A673 (cell line): Measurements from ENCODE around the gene EXOC6. TPM values are rescaled to one million over a fixed set of nuclear protein-coding genes. Genes with fewer than 3 reads are reported as not detected.
"Not testable (repeated sequence)": the region's sequence is repeated elsewhere in the genome, so short reads cannot be mapped to it uniquely, and the experiment has no call there.

ENCODE experiments used
- BruUV-seq: library from RNA; stranded (reverse); fragments of 400-500 nt; replicated peaks from 2 replicates; lab custom pipeline; 2021; lab: Mats Ljungman, UMichigan
- CTCF ChIA-PET: fragments of 300-600 bp; sonication (Branson Sonifier 250); formaldehyde crosslinking; loops from one replicate; lab custom pipeline; 2022; ENCODE audit warnings: antibody characterized with exemption; lab: Charles Lee
- POLR2A ChIA-PET: fragments of 300-600 bp; sonication (Branson Sonifier 250); formaldehyde crosslinking; loops from one replicate; lab custom pipeline; 2022; ENCODE audit warnings: antibody characterized with exemption; ENCODE audit not compliant: low non-redundant PET; lab: Charles Lee
- DNase-seq: peaks from one replicate; pipeline ENCODE4 v3.0.0-alpha.2; 2015; ENCODE audit warnings: low spot score
- H3K27ac ChIP-seq: fragments of 200-600 bp; sonication (generic); 2 replicates; pipeline ENCODE4 v1.5.1; 2016; ENCODE audit warnings: mixed run types, low read depth, mild to moderate bottlenecking, mixed read lengths, antibody characterized with exemption, low read length; ENCODE audit not compliant: poor library complexity, severe bottlenecking
- H3K27me3 ChIP-seq: fragments of 200-600 bp; sonication (generic); replicated peaks from 2 replicates; pipeline ENCODE4 v1.6.1; 2017; ENCODE audit warnings: mixed run types, low read depth, mild to moderate bottlenecking, mixed read lengths, antibody characterized with exemption, low read length; ENCODE audit not compliant: insufficient read depth, poor library complexity
- H3K36me3 ChIP-seq: fragments of 200-600 bp; sonication (generic); 2 replicates; pipeline ENCODE4 v1.6.1; 2016; ENCODE audit warnings: mixed run types, mild to moderate bottlenecking, mixed read lengths, antibody characterized with exemption, low read length; ENCODE audit not compliant: insufficient read depth, poor library complexity, severe bottlenecking
- H3K4me1 ChIP-seq: fragments of 200-600 bp; sonication (generic); 2 replicates; pipeline ENCODE4 v1.6.1; 2017; ENCODE audit warnings: mixed run types, mild to moderate bottlenecking, mixed read lengths, antibody characterized with exemption, low read length; ENCODE audit not compliant: insufficient read depth, poor library complexity, severe bottlenecking
- H3K4me3 ChIP-seq: fragments of 200-600 bp; sonication (generic); 2 replicates; pipeline ENCODE4 v1.5.1; 2016; ENCODE audit warnings: low read depth, mixed run types, mild to moderate bottlenecking, mixed read lengths, low read length; ENCODE audit not compliant: poor library complexity, severe bottlenecking
- H3K9me3 ChIP-seq: fragments of 200-600 bp; sonication (generic); 2 replicates; pipeline ENCODE4 v1.6.1; 2016; ENCODE audit warnings: mixed run types, low read depth, mild to moderate bottlenecking, mixed read lengths, antibody characterized with exemption, low read length; ENCODE audit not compliant: poor library complexity, severe bottlenecking
- EZH2 ChIP-seq: fragments of 200-600 bp; sonication (generic); IDR thresholded peaks from 2 replicates; pipeline ENCODE4 v1.6.1; 2017; ENCODE audit warnings: borderline replicate concordance, low read depth, mild to moderate bottlenecking, mixed read lengths, antibody characterized with exemption, low read length; ENCODE audit not compliant: poor library complexity, severe bottlenecking
- intact Hi-C: fragments of 100-400 bp; cut with micrococcal nuclease; formaldehyde crosslinking; loops from one replicate; pipeline ENCODE4 v1.10.0; 2022; ENCODE audit not compliant: unreplicated experiment
- total RNA-seq: library from RNA; stranded (reverse); gene quantifications from 2 replicates; pipeline ENCODE4 v1.2.3, GENCODE V29; 2021
- TF ChIP-seq, protein P1 (sequence below): fragments of 300-800, 200-600 bp; sonication (generic); conservative IDR thresholded peaks from 2 replicates; pipeline ENCODE4 v1.5.1; 2017; ENCODE audit warnings: low read depth, mild to moderate bottlenecking, antibody characterized with exemption, low read length, moderate library complexity, mixed read lengths

EXOC6 gene
- total RNA-seq, 1 experiment from 2014 or later: 35.0 TPM

GRCh38 chr10:92972066-92972870 is 123.9 kb downstream of the EXOC6 start:
- intact Hi-C loops: no loop called here
- TF ChIP-seq, protein P1, sequence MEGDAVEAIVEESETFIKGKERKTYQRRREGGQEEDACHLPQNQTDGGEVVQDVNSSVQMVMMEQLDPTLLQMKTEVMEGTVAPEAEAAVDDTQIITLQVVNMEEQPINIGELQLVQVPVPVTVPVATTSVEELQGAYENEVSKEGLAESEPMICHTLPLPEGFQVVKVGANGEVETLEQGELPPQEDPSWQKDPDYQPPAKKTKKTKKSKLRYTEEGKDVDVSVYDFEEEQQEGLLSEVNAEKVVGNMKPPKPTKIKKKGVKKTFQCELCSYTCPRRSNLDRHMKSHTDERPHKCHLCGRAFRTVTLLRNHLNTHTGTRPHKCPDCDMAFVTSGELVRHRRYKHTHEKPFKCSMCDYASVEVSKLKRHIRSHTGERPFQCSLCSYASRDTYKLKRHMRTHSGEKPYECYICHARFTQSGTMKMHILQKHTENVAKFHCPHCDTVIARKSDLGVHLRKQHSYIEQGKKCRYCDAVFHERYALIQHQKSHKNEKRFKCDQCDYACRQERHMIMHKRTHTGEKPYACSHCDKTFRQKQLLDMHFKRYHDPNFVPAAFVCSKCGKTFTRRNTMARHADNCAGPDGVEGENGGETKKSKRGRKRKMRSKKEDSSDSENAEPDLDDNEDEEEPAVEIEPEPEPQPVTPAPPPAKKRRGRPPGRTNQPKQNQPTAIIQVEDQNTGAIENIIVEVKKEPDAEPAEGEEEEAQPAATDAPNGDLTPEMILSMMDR: no peak
- no peak for TF ChIP-seq EZH2
- CTCF ChIA-PET: interaction anchor here (1.1 kb wide), 1 partner anchor 511 kb away, joined by 5 read pairs; no protein-coding TSS in a partner anchor
- H3K27me3 ChIP-seq: no peaks in the 10 kb centered on the region
- POLR2A ChIA-PET: no interaction called here
- H3K27ac ChIP-seq: no peak overlapping the region
- no peaks in the 10 kb centered on the region for H3K4me1 ChIP-seq
- no peaks in the 10 kb centered on the region for H3K36me3 ChIP-seq
- BruUV-seq: no TSS peak
- DNase-seq: peak; percentile 34
- no peak overlapping the region for H3K4me3 ChIP-seq
- no peaks in the 10 kb centered on the region for H3K9me3 ChIP-seq

DNA sequence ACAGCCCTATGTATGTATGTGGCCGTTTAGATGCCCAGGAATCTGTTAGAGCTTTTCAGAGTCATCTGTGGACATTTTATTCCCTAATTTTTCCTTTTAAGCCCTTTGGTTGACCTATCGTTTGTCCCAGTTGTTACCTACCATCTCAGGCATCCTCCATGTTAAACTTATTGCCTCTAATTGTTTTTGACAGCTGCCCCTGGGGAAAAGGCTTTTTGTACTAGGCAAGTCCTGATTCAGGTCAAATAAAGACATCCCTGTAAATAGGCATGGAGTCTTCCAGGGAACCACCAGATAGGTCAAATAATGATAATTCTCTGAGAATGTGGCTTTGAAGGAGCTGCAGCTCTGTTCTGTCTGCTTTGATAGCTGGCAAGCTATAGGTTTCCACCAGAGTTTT is 124.6 kb downstream of the EXOC6 start:
- no TSS peak for BruUV-seq
- no peaks in the 10 kb centered on the region for H3K9me3 ChIP-seq
- H3K4me1 ChIP-seq: no peaks in the 10 kb centered on the region
- no peak for TF ChIP-seq EZH2
- TF ChIP-seq, protein P1: no peak
- no peak overlapping the region for H3K27ac ChIP-seq
- H3K36me3 ChIP-seq: no peaks in the 10 kb centered on the region
- H3K4me3 ChIP-seq: no peak overlapping the region
- CTCF ChIA-PET: interaction anchor here (1.1 kb wide), 1 partner anchor 510 kb away, joined by 5 read pairs; no protein-coding TSS in a partner anchor
- POLR2A ChIA-PET: no interaction called here
- no peaks in the 10 kb centered on the region for H3K27me3 ChIP-seq
- no peak for DNase-seq
- intact Hi-C loops: no loop called here

- H3K27ac ChIP-seq, BruUV-seq, H3K36me3 ChIP-seq, POLR2A ChIA-PET, CTCF ChIA-PET, H3K4me1 ChIP-seq, H3K27me3 ChIP-seq, DNase-seq, H3K4me3 ChIP-seq, H3K9me3 ChIP-seq, intact Hi-C loops: not testable (repeated sequence)
Observed at GRCh38 chr10:92976278-92976677, 128.0 kb downstream of the EXOC6 start.

- no peak for TF ChIP-seq EZH2
- TF ChIP-seq, protein P1: no peak
- no peaks in the 10 kb centered on the region for H3K27me3 ChIP-seq
- intact Hi-C loops: no loop called here
- ChIA-PET POLR2A (no interaction called here), CTCF (no interaction called here)
- no peaks in the 10 kb centered on the region for H3K36me3 ChIP-seq
- H3K27ac ChIP-seq: no peak overlapping the region
- H3K4me1 ChIP-seq: peaks cover 14% of the 10 kb centered on the region
- DNase-seq: no peak
- no peak overlapping the region for H3K4me3 ChIP-seq
- BruUV-seq: no TSS peak
- H3K9me3 ChIP-seq: no peaks in the 10 kb centered on the region
Observed at GRCh38 chr10:92989250-92989649, 140.9 kb downstream of the EXOC6 start.
